ENCODE measurements around the gene NDUFC1.
"Not testable (repeated sequence)": the region's sequence is repeated elsewhere in the genome, so short reads cannot be mapped to it uniquely, and the experiment has no call there.

The NDUFC1 gene

GRCh38 chr4:139299536-139299935 is 2.7 kb downstream of the NDUFC1 start:
- DNase-seq (ENCODE audit: low read depth in 2 of 2, low spot score in 1 of 2) = no peak

DNA sequence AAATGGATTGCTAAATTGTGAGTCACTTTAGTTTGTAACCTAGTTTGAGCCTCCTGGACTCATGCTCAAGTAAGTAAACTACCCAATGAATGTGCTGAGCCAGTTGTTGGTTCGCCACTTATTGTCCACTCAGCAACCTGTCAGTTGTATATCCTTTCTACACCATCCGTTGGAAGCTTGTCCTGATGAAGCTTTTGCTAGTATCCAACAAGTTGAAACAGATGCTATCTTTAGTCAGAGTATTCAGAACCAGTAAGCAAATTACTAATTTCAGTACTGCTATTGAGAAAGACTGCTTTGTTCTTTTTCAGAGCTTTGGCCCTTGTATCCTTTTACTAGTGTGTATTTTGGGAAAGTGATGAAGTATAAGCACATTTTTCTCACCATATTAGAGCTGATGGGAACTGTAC is 5.3 kb downstream of the NDUFC1 start:
- DNase-seq (ENCODE audit: low read depth in 2 of 2, low spot score in 1 of 2) = no peak

- DNase-seq (ENCODE audit: low read depth in 2 of 2, low spot score in 1 of 2) = no peak
Observed at GRCh38 chr4:139295942-139296299, 6.4 kb downstream of the NDUFC1 start.

DNA sequence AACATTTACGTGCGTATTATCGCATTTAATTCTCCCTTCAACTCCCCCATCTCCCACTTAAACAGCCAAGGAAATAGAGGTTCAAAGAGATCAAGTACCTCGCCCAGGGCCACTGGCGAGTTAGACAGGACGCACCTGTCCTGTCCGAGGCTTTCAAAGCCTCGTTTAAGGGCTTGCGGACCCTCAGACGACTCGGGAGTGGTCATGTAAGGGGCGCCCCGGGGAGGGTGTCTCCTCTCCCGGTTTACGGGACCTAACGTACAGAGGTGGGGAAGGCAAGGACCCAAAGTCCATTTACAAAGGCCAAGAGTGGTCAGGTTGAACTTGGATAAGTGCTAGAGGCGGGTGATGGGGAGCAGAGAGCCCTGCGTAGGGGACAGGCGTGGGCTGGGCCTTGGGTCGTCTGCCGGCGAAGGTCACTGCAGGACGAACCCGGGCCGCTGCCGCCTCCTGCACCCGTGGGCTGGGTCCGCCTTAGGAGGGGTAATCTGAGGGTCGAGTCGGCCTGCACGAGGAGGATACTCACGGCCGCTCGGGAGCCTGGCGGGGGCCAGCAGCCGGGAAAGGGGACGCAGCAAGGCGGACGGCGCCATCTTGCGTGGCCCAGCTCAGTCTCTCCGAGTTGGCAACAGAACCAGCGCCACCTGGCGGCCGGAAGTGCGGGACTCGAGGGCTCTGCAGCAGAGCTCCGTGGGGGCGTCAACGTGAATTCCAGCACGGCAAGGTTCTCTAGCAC is 6.9 kb downstream of the NDUFC1 start:
- DNase-seq (ENCODE audit: low read depth in 2 of 2, low spot score in 1 of 2) = peak; percentile 97 to 99

GRCh38 chr4:139286186-139286698 is 16.0 kb downstream of the NDUFC1 start:
- DNase-seq (ENCODE audit: low read depth in 2 of 2, low spot score in 1 of 2) = no peak

GRCh38 chr4:139282721-139283075 is 19.6 kb downstream of the NDUFC1 start:
- DNase-seq (ENCODE audit: low read depth in 2 of 2, low spot score in 1 of 2) = no peak

DNA sequence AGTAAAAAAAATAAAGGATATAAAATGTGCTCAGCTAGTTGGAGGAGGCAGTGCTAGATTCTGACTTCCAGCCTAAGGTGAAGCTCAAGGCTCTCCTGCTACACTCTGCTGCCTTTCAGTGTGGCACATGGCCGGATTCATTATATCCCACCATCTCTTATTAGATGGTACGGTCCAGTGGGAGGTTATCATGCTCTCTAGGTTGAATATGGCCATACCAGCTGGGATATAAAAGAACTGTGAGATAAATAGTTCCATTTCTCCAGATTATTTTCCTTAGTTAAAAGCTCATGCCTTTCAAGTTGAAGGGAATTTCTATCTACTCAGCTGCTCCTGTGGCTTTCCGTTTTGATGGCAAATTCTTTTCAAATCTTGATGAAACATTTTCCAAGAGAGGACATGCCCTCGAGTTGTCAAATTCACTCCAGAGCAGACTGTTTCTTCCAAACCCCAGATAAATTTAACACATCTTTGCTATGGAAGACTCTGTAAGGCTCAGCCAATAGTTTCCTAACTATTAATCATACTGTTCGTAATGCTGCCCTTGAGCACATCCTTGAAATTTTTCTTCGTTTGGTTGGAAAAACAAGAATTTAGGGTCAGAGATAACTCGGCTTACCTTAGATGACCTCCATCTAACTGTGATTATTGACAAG is 20.1 kb downstream of the NDUFC1 start:
- DNase-seq (ENCODE audit: low read depth in 2 of 2, low spot score in 1 of 2) = no peak

- DNase-seq (ENCODE audit: low read depth in 2 of 2, low spot score in 1 of 2) = no peak
Observed at GRCh38 chr4:139279760-139280620, 22.3 kb downstream of the NDUFC1 start, which contains the start of gene MGARP. Gene MGARP (minus strand): TSS chr4:139280225. CDS start chr4:139280158, 67 bp downstream.

DNA sequence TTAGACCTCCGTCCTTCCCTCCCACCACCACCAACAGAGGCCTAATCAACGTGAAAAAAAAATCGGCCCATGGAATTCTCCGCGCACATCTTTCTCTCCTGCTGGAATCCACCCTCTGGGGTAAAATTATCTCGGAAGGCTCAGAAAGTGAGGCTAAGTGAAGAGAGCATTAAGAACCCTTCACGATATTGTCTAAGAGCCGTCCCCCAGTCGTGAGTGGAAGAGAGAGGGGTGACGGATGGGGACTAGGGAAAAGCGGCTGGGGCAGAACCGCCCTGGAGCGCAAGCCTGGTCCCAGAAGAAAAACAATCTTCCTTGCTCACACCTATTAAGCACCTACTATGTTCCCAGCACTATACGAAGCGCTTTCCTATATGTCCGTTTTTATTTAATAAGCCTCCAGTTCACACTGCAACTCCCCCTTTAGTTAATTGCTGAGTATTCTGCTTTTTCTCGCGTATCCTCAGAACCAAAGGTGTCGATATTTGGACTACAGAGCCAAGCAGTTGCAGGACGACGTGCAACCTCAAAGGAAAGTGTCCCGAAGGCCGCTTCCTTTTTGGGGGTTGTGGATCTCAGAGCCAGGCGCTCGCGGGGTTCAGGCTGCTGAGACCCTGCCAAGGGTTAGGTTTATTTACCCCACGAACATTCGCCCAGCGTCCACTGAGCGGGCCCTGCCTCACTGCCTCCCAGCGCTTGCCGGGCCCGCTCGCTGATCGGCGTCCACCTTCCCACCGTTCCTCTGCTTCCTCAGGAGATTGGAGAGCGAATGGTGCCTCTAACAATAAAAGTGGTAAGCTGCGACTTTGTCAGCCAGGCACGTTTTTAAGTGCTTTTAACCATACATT is 23.1 kb downstream of the NDUFC1 start:
- no peak for DNase-seq (ENCODE audit: low read depth in 2 of 2, low spot score in 1 of 2)

- DNase-seq (ENCODE audit: low read depth in 2 of 2, low spot score in 1 of 2) = no peak
Observed at GRCh38 chr4:139278485-139278884, 23.8 kb downstream of the NDUFC1 start.

GRCh38 chr4:139275281-139275735 is 27.0 kb downstream of the NDUFC1 start:
- no peak for DNase-seq (ENCODE audit: low read depth in 2 of 2, low spot score in 1 of 2)

GRCh38 chr4:139274790-139275189 is 27.5 kb downstream of the NDUFC1 start:
- DNase-seq (ENCODE audit: low read depth in 2 of 2, low spot score in 1 of 2) = no peak

DNA sequence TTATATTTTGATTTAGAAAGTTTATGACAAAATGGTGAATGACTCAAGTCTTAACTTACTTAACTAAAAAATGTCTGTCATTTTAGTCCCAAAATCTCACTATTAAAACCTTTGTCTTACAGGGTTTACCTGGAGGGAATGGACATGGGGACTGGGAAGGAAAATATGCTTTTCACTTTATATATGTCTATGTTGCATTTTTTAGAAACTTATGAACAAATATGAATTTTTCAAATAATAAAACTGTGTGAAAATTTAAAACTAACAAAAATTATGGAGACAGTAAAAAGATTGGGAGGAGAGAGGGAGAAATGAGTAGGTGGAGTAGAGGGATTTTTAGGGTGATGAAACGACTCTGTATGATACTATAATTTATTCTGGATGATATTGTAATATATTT is 28.4 kb downstream of the NDUFC1 start:
- no peak for DNase-seq (ENCODE audit: low read depth in 2 of 2, low spot score in 1 of 2)

DNA sequence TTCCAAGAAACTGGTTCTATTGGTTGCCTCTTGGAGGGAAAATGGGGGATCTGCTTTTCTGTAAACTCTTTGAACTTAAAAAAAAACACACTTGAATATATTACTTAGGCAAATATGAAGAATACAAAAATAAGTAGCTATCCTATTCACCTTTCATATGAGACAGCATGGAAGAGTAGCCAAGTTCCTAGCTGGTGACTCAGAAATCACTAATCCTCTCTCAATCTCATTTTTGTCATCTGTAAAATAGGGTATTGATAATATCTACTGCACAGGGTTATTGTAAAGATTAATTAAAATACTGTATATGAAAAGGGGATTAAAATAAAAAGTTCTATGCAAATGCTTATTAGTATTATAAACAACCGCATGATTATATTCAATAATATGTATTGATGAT is 35.0 kb downstream of the NDUFC1 start:
- no peak for DNase-seq (ENCODE audit: low read depth in 2 of 2, low spot score in 1 of 2)

GRCh38 chr4:139266583-139267257 is 35.6 kb downstream of the NDUFC1 start:
- peak; percentile 24 to 31 for DNase-seq (ENCODE audit: low read depth in 2 of 2, low spot score in 1 of 2)

GRCh38 chr4:139266208-139266582 is 36.1 kb downstream of the NDUFC1 start:
- DNase-seq (ENCODE audit: low read depth in 2 of 2, low spot score in 1 of 2) = no peak

GRCh38 chr4:139265654-139266053 is 36.6 kb downstream of the NDUFC1 start:
- no peak for DNase-seq (ENCODE audit: low read depth in 2 of 2, low spot score in 1 of 2)

DNA sequence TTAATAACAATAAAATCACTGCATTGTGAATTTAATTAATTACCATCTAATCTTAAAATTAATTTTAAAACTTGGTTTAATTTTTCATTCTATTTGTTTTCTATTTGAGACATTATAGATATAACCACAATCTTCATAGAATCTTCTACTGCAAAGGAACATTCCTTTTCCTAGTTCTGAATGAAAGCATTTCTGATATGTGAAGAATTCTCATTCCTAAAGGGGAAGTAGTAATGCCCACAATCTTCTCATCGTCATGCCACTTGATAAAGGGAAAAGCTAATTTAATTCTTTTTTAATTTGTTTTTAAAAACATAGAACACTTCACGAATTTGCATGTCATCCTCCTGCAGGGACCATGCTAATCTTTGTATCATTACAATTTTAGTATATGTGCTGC is 45.9 kb downstream of the NDUFC1 start:
- DNase-seq (ENCODE audit: low read depth in 2 of 2, low spot score in 1 of 2) = no peak

GRCh38 chr4:139255581-139255980 is 46.7 kb downstream of the NDUFC1 start:
- not testable (repeated sequence) for DNase-seq (ENCODE audit: low read depth in 2 of 2, low spot score in 1 of 2)

- no peak for DNase-seq (ENCODE audit: low read depth in 2 of 2, low spot score in 1 of 2)
Observed at GRCh38 chr4:139253713-139254112, 48.6 kb downstream of the NDUFC1 start.
